ENCODE results near the gene WAS.
"Not testable (repeated sequence)": the region's sequence is repeated elsewhere in the genome, so short reads cannot be mapped to it uniquely, and the experiment has no call there.

WAS gene

GRCh38 chrX:48683411-48683982 is at the start of gene WAS:
Gene WAS (plus strand): TSS chrX:48683799. CDS start chrX:48683854, 55 bp downstream.
- DNase-seq (ENCODE audit: low read depth) = no peak

GRCh38 chrX:48636301-48636700 is 47.3 kb upstream of the WAS start:
- no peak for DNase-seq (ENCODE audit: low read depth)

- DNase-seq (ENCODE audit: low read depth) = no peak
Observed at GRCh38 chrX:48636776-48637175, 46.8 kb upstream of the WAS start.

- DNase-seq (ENCODE audit: low read depth) = no peak
Observed at GRCh38 chrX:48645669-48646068, 37.9 kb upstream of the WAS start.

- DNase-seq (ENCODE audit: low read depth) = peak; percentile 20
Observed at GRCh38 chrX:48648336-48648751, 35.3 kb upstream of the WAS start.

GRCh38 chrX:48649102-48649501 is 34.5 kb upstream of the WAS start:
- DNase-seq (ENCODE audit: low read depth) = no peak

GRCh38 chrX:48652055-48652579 is 31.5 kb upstream of the WAS start:
- not testable (repeated sequence) for DNase-seq (ENCODE audit: low read depth)

GRCh38 chrX:48654746-48655145 is 28.9 kb upstream of the WAS start:
- DNase-seq (ENCODE audit: low read depth) = not testable (repeated sequence)

GRCh38 chrX:48659686-48660085 is 23.9 kb upstream of the WAS start:
- not testable (repeated sequence) for DNase-seq (ENCODE audit: low read depth)

GRCh38 chrX:48663241-48663640 is 20.4 kb upstream of the WAS start:
- DNase-seq (ENCODE audit: low read depth) = no peak

GRCh38 chrX:48664156-48664555 is 19.4 kb upstream of the WAS start:
- no peak for DNase-seq (ENCODE audit: low read depth)

GRCh38 chrX:48665991-48666390 is 17.6 kb upstream of the WAS start:
- no peak for DNase-seq (ENCODE audit: low read depth)

GRCh38 chrX:48666649-48667048 is 16.9 kb upstream of the WAS start:
- DNase-seq (ENCODE audit: low read depth) = no peak

- no peak for DNase-seq (ENCODE audit: low read depth)
Observed at GRCh38 chrX:48667509-48667908, 16.1 kb upstream of the WAS start.

GRCh38 chrX:48668187-48668586 is 15.4 kb upstream of the WAS start:
- DNase-seq (ENCODE audit: low read depth) = not testable (repeated sequence)

GRCh38 chrX:48676106-48676892 is 7.3 kb upstream of the WAS start:
- peak; percentile 73 for DNase-seq (ENCODE audit: low read depth)

- DNase-seq (ENCODE audit: low read depth) = no peak
Observed at GRCh38 chrX:48676893-48677270, 6.7 kb upstream of the WAS start.

GRCh38 chrX:48677516-48677915 is 6.1 kb upstream of the WAS start:
- DNase-seq (ENCODE audit: low read depth) = no peak

GRCh38 chrX:48680467-48680866 is 3.1 kb upstream of the WAS start:
- DNase-seq (ENCODE audit: low read depth) = not testable (repeated sequence)

- not testable (repeated sequence) for DNase-seq (ENCODE audit: low read depth)
Observed at GRCh38 chrX:48680925-48681324, 2.7 kb upstream of the WAS start.

GRCh38 chrX:48681539-48682183 is 1.9 kb upstream of the WAS start:
- DNase-seq (ENCODE audit: low read depth) = no peak

- not testable (repeated sequence) for DNase-seq (ENCODE audit: low read depth)
Observed at GRCh38 chrX:48682795-48683194, 804 bp upstream of the WAS start.

- no peak for DNase-seq (ENCODE audit: low read depth)
Observed at GRCh38 chrX:48684134-48684533, 535 bp downstream of the WAS start.

Measured in fibroblast of the conjunctiva (primary cell).